Activated CD4-positive, CD25-positive, alpha-beta regulatory T cell (primary cell): ENCODE data around the gene ITFG2.
"Not testable (repeated sequence)": the region's sequence is repeated elsewhere in the genome, so short reads cannot be mapped to it uniquely, and the experiment has no call there.

Experiments
- DNase-seq, 4 experiments: peaks; one replicate each; lab custom pipeline; 2025; lab: John Stamatoyannopoulos, UW

The ITFG2 gene

DNA sequence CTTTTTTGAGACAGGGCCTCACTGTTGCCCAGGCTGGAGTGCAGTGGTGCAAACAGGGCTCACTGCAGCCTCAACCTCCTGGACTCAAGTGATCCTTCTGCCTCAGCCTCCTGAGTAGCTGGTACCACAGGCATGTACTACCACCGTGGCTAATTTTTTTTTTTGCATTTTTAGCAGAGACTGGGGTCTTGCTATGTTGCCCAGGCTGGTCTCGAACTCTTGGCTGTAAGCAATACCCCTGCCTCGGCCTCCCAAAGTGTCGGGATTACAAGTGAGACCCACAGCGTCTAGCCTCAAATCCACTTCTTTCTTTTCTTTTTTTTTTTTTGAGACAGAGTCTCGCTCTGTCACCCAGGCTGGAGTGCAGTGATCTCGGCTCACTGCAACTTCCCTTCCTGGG lies 50.9 kb downstream of the ITFG2 start:
- DNase-seq = not testable (repeated sequence)

DNA sequence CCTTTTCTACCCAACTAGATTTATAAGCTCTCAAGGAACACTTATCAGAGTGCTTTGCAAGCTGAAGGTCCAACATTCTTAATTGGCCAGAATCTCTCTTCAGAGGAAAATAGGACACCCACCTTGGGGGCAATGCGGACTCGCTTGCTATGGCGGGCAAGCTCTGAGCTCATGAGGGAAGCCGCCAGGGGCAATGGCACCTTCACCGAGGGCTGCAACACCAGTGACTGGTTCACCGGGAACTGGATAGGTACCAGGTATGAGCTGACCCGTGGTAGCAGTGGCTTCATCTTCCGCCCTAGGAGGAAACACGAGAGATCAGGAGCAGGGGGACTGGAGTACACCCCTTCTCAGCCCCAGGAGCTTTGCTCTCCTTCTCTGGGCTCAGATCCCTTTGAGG lies 51.7 kb downstream of the ITFG2 start:
- DNase-seq = no peak

DNA sequence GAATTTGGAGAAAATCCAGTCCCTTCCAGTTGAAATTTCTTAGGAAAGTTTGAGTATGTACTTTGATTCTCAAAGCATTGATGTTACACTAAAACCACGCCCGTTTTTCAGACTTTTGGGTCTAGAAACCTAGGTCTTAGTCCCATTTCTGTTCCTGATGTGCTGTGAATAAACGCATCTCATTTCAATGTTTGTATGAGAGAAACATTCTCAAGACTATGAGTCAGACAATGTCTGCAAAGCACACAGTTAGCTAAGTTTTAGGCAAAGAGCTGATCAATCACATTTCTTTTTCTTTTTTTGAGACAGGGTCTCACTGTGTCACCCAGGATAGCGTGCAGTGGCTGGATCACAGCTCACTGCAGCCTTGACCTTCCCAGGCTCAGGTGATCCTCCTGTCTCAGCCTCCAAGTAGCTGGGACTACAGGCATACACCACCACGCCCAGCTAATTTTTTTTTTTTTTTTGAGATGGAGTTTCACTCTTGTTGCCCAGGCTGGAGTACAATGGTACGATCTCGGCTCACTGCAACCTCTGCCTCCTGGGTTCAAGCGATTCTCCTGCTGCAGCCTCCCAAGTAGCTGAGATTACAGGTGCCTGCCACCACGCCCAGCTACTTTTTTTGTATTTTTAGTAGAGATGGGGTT lies 56.6 kb downstream of the ITFG2 start:
- not testable (repeated sequence) for DNase-seq
